GM12878 (cell line): ENCODE data around the gene PEF1. TPM values are rescaled to one million over a fixed set of nuclear protein-coding genes. Genes with fewer than 3 reads are reported as not detected.

Experiments
- ATAC-seq: fragments of 200-7000 bp; cut with Tn5 transposase; 3 replicates; pipeline ENCODE4 v1.9.1; 2020; ENCODE audit warnings: mild to moderate bottlenecking, moderate library complexity
- BruUV-seq: library from RNA; stranded (reverse); fragments of 400-500 nt; replicated peaks from 2 replicates; lab custom pipeline; 2021; lab: Mats Ljungman, UMichigan
- CTCF ChIA-PET: fragments of 300-600 bp; sonication (Branson Sonifier 250); formaldehyde crosslinking; extraction: SDS; loops from one replicate; lab custom pipeline; 2021; ENCODE audit warnings: inconsistent platforms; lab: Yijun Ruan, JAX
- POLR2A ChIA-PET: fragments of 350-600 bp; formaldehyde crosslinking; extraction: SDS; loops from one replicate; lab custom pipeline; 2021; ENCODE audit warnings: inconsistent platforms; lab: Charles Lee
- RAD21 ChIA-PET: fragments of 300-600 bp; sonication (Branson Sonifier 250); formaldehyde crosslinking; loops from one replicate; lab custom pipeline; 2023; ENCODE audit warnings: antibody characterized with exemption; ENCODE audit not compliant: unreplicated experiment; lab: Charles Lee
- SMC1A ChIA-PET: fragments of 300-600 bp; sonication (Branson Sonifier 250); formaldehyde crosslinking; loops from one replicate; lab custom pipeline; 2023; ENCODE audit not compliant: unreplicated experiment, uncharacterized antibody; lab: Charles Lee
- DNase-seq: peaks from one replicate; pipeline ENCODE4 v3.0.0-alpha.2; 2011; ENCODE audit warnings: low read depth, low spot score
- FAIRE-seq: peaks from 3 replicates; lab custom pipeline; 2011; peaks lifted over from hg19 to GRCh38; lab: Jason Lieb, UNC
- H2AFZ ChIP-seq: 2 replicates; pipeline ENCODE4 v1.6.0; 2011; ENCODE audit warnings: low read depth, low read length, control low read depth; ENCODE audit not compliant: control insufficient read depth
- H3K27ac ChIP-seq: 2 replicates; pipeline ENCODE4 v1.5.1; 2011; ENCODE audit warnings: control low read depth; ENCODE audit not compliant: control insufficient read depth, insufficient read depth
- H3K27me3 ChIP-seq, 2 experiments: replicated peaks in 1 of 2; 2 replicates each; pipeline versions ENCODE4 v1.6.0 to v1.6.1; 2011; ENCODE audit warnings: low read length in 1 of 2; ENCODE audit not compliant: control insufficient read depth in 2 of 2, insufficient read depth in 2 of 2
- H3K36me3 ChIP-seq, 2 experiments: 2 replicates each; pipeline ENCODE4 v1.5.1; 2011; ENCODE audit warnings: low read length in 1 of 2; ENCODE audit not compliant: control insufficient read depth in 2 of 2, insufficient read depth in 2 of 2
- H3K4me1 ChIP-seq: 2 replicates; pipeline ENCODE4 v1.6.1; 2011; ENCODE audit warnings: mild to moderate bottlenecking, low read length, moderate library complexity, mixed read lengths; ENCODE audit not compliant: control insufficient read depth, insufficient read depth
- H3K4me2 ChIP-seq: 2 replicates; pipeline ENCODE4 v1.6.0; 2011; ENCODE audit warnings: control low read depth; ENCODE audit not compliant: control insufficient read depth, insufficient read depth
- H3K4me3 ChIP-seq: fragments of 200-600 bp; sonication (generic); 2 replicates; pipeline ENCODE4 v1.5.1; 2016
- H3K79me2 ChIP-seq: 2 replicates; pipeline ENCODE4 v1.6.0; 2011; ENCODE audit warnings: low read length; ENCODE audit not compliant: control insufficient read depth, insufficient read depth
- H3K9ac ChIP-seq: 2 replicates; pipeline ENCODE4 v1.8.0; 2011; ENCODE audit warnings: low read length, control low read depth, mixed read lengths; ENCODE audit not compliant: control insufficient read depth, insufficient read depth
- H3K9me3 ChIP-seq: replicated peaks from 3 replicates; pipeline ENCODE4 v1.5.1; 2011; ENCODE audit warnings: mild to moderate bottlenecking, low read length; ENCODE audit not compliant: control insufficient read depth, insufficient read depth
- H4K20me1 ChIP-seq: 2 replicates; pipeline ENCODE4 v1.6.0; 2011; ENCODE audit not compliant: control insufficient read depth, insufficient read depth
- E2F8 ChIP-seq: fragments of 450-650 bp; IDR thresholded peaks from 2 replicates; pipeline ENCODE4 v1.6.1; 2018; ENCODE audit warnings: mild to moderate bottlenecking, low read depth, moderate library complexity; ENCODE audit not compliant: partially characterized antibody
- ZBTB33 ChIP-seq: fragments of 450-650 bp; IDR thresholded peaks from 2 replicates; pipeline ENCODE4 v1.6.1; 2017; ENCODE audit warnings: mild to moderate bottlenecking
- WGBS: methylation state at CpG from one replicate; pipeline ENCODE4 v1.1.6; 2016; ENCODE audit warnings: low lambda C conversion rate; ENCODE audit not compliant: insufficient replicate concordance, insufficient coverage; ENCODE audit errors: missing lambda C conversion rate; 5-methylcytosine and 5-hydroxymethylcytosine counted together
- in situ Hi-C: fragments of 300-500 bp; cut with MboI; formaldehyde crosslinking; loops from 9 replicates; pipeline ENCODE4 v1.14.3; 2018; ENCODE audit warnings: mixed read lengths
- intact Hi-C: fragments of 100-400 bp; cut with micrococcal nuclease; formaldehyde crosslinking; loops from one replicate; pipeline ENCODE4 v1.14.2; 2022; ENCODE audit not compliant: unreplicated experiment
- polyA plus RNA-seq, 11 experiments: library from polyadenylated mRNA; depleted of rRNA in 4 of 11; unstranded in 6 of 11; stranded (reverse) in 5 of 11; fragments of >200 nt; fragmentation: Nextera tagmentation in 4 of 11; fragmentation: Illumina TruSeq in 1 of 11; extraction: Ambion mirVana in 4 of 11; extraction: Trizol in 1 of 11; gene quantifications; 1 replicate in 1 of 11; 2 replicates in 10 of 11; pipeline versions ENCODE4 v1.2.1 to v1.2.3, GENCODE V29; 2011 to 2016; ENCODE audit warnings: inconsistent platforms in 2 of 11, missing spikeins in 2 of 11, low read depth in 1 of 11
- total RNA-seq, 4 experiments: library from RNA; depleted of rRNA in 3 of 4; stranded (reverse); fragments of >200 nt in 3 of 4; fragmentation: Illumina TruSeq in 1 of 4; extraction: Trizol in 1 of 4; gene quantifications; 2 replicates each; pipeline versions ENCODE4 v1.2.1 to v1.2.3, GENCODE V29; 2013 to 2021

PEF1 gene
- total and polyA plus RNA-seq, 10 of the 15 experiments (the other 5 are each of a cell fraction or from before 2014, with no cell fraction given) = 27.1 to 107 (median 79.0) TPM

- in situ Hi-C loops (no loop called here), intact Hi-C loops (loop anchor here (5.0 to 10.0 kb wide), 3 partner anchors 300 to 403 kb away; no protein-coding TSS in a partner anchor)
- Histone ChIP-seq H3K4me3 (no peak overlapping the region), H3K36me3 (no peaks in the 10 kb centered on the region), H3K27me3 (no peaks in the 10 kb centered on the region; a peak in 1 of 4 replicates), H3K4me1 (no peaks in the 10 kb centered on the region), H3K4me2 (no peak overlapping the region), H3K9me3 (no peaks in the 10 kb centered on the region), H4K20me1 (no peaks in the 10 kb centered on the region), H3K9ac (no peak overlapping the region), H3K27ac (no peak overlapping the region), H2AFZ (no peak overlapping the region), H3K79me2 (no peaks in the 10 kb centered on the region)
- FAIRE-seq = no peak
- ChIA-PET RAD21 (interaction anchor here (1.9 to 2.1 kb wide), 2 partner anchors 43 to 127 kb away, joined by 8 to 12 read pairs; partner anchors contain the start of gene COL16A1), CTCF (interaction anchor here (0.6 to 7.0 kb wide), 14 partner anchors 19 to 481 kb away, joined by 3 to 90 read pairs (median 4); no protein-coding TSS in a partner anchor), SMC1A (interaction anchor here (0.7 to 1.5 kb wide), 9 partner anchors 8 to 303 kb away, joined by 3 to 6 read pairs (median 3); no protein-coding TSS in a partner anchor), POLR2A (interaction anchor here (1.3 kb wide), 1 partner anchor 11 kb away, joined by 3 read pairs; no protein-coding TSS in a partner anchor)
- TF ChIP-seq ZBTB33 (no peak), E2F8 (no peak)
- DNase-seq = no peak
- no TSS peak for BruUV-seq
- 40% methylated on average over 6 of the region's 6 CpGs for WGBS
- no peak for ATAC-seq
Measured at GRCh38 chr1:31661856-31662255, 17.2 kb upstream of the PEF1 start.
